ENCODE data around the gene DDX11. TPM values are rescaled to one million over a fixed set of nuclear protein-coding genes. Genes with fewer than 3 reads are reported as not detected.
A peak's percentile ranks its signal among the peaks of the same experiment; 100 is the strongest.
"Not testable (repeated sequence)": the region's sequence is repeated elsewhere in the genome, so short reads cannot be mapped to it uniquely, and the experiment has no call there.

The DDX11 gene
- polyA plus RNA-seq, 3 donors, result 0.61 to 41.2 (median 1.7) TPM

- WGBS (ENCODE audit: insufficient coverage), result 94% methylated on average over 6 of the region's 13 CpGs
- H3K9me3 Mint-ChIP-seq; H2AFZ ChIP-seq (ENCODE audit: insufficient read depth, low read depth, low read length, poor library complexity, severe bottlenecking); H3K27me3 Mint-ChIP-seq (ENCODE audit: low read depth in 3 of 3); H3K4me1 ChIP-seq (ENCODE audit: control insufficient read depth in 1 of 2, insufficient read depth in 2 of 2, low read length in 2 of 2); H3K4me2 ChIP-seq (replicated peaks; ENCODE audit: extremely low read depth, low read length, poor library complexity, severe bottlenecking); intact Hi-C loops (cut with micrococcal nuclease); H3K4me1 Mint-ChIP-seq; H4K20me1 ChIP-seq (ENCODE audit: insufficient read depth, low read length); H3K4me3 ChIP-seq (replicated peaks in 1 of 3; ENCODE audit: low read depth in 2 of 3, low read length in 3 of 3); H3K9me3 ChIP-seq (replicated peaks in 1 of 2; ENCODE audit: control insufficient read depth in 1 of 2, insufficient read depth in 1 of 2, low read length in 2 of 2); DNase-seq; H3K4me3 Mint-ChIP-seq; H3K79me2 ChIP-seq (ENCODE audit: insufficient read depth, low read length); H3K27ac ChIP-seq (ENCODE audit: low read depth in 1 of 2, low read length in 2 of 2); H3K27me3 ChIP-seq (ENCODE audit: control insufficient read depth in 2 of 2, insufficient read depth in 2 of 2, low read length in 2 of 2); H3K9ac ChIP-seq (ENCODE audit: insufficient read depth, low read length, poor library complexity, severe bottlenecking): not testable (repeated sequence)
- H3K36me3 Mint-ChIP-seq, result peaks cover 32 to 48% of the 10 kb centered on the region in 2 donors
- peaks cover 23 to 71% of the 10 kb centered on the region in 2 donors for H3K36me3 ChIP-seq (replicated peaks in 1 of 2; ENCODE audit: control insufficient read depth in 1 of 2, insufficient read depth in 2 of 2, low read length in 2 of 2)
- H3K27ac Mint-ChIP-seq, result peak overlapping the region in 2 of 7 donors; percentile 66 to 67
Observed at GRCh38 chr12:31084241-31084640, 10.6 kb downstream of the DDX11 start.

- intact Hi-C loops (cut with micrococcal nuclease); H3K4me3 Mint-ChIP-seq; H4K20me1 ChIP-seq (ENCODE audit: insufficient read depth, low read length); H2AFZ ChIP-seq (ENCODE audit: insufficient read depth, low read depth, low read length, poor library complexity, severe bottlenecking); H3K9me3 ChIP-seq (replicated peaks in 1 of 2; ENCODE audit: control insufficient read depth in 1 of 2, insufficient read depth in 1 of 2, low read length in 2 of 2); H3K27ac Mint-ChIP-seq; H3K27ac ChIP-seq (ENCODE audit: low read depth in 1 of 2, low read length in 2 of 2); H3K4me2 ChIP-seq (replicated peaks; ENCODE audit: extremely low read depth, low read length, poor library complexity, severe bottlenecking); H3K27me3 ChIP-seq (ENCODE audit: control insufficient read depth in 2 of 2, insufficient read depth in 2 of 2, low read length in 2 of 2); H3K4me3 ChIP-seq (replicated peaks in 1 of 3; ENCODE audit: low read depth in 2 of 3, low read length in 3 of 3); H3K9ac ChIP-seq (ENCODE audit: insufficient read depth, low read length, poor library complexity, severe bottlenecking); H3K27me3 Mint-ChIP-seq (ENCODE audit: low read depth in 3 of 3); H3K4me1 Mint-ChIP-seq; H3K4me1 ChIP-seq (ENCODE audit: control insufficient read depth in 1 of 2, insufficient read depth in 2 of 2, low read length in 2 of 2); H3K9me3 Mint-ChIP-seq; H3K79me2 ChIP-seq (ENCODE audit: insufficient read depth, low read length); DNase-seq: not testable (repeated sequence)
- H3K36me3 Mint-ChIP-seq, result peaks cover 29 to 51% of the 10 kb centered on the region in 2 donors
- H3K36me3 ChIP-seq (replicated peaks in 1 of 2; ENCODE audit: control insufficient read depth in 1 of 2, insufficient read depth in 2 of 2, low read length in 2 of 2), result peaks cover 30 to 79% of the 10 kb centered on the region in 2 donors
- no CpG with 5 or more reads among the region's 11 CpGs for WGBS (ENCODE audit: insufficient coverage)
Observed at GRCh38 chr12:31086032-31086431, 12.4 kb downstream of the DDX11 start.

GRCh38 chr12:31087486-31087885 lies 13.8 kb downstream of the DDX11 start:
- H3K4me3 Mint-ChIP-seq; H3K27ac ChIP-seq (ENCODE audit: low read depth in 1 of 2, low read length in 2 of 2); H4K20me1 ChIP-seq (ENCODE audit: insufficient read depth, low read length); H3K79me2 ChIP-seq (ENCODE audit: insufficient read depth, low read length); H2AFZ ChIP-seq (ENCODE audit: insufficient read depth, low read depth, low read length, poor library complexity, severe bottlenecking); H3K9me3 ChIP-seq (replicated peaks in 1 of 2; ENCODE audit: control insufficient read depth in 1 of 2, insufficient read depth in 1 of 2, low read length in 2 of 2); H3K27me3 ChIP-seq (ENCODE audit: control insufficient read depth in 2 of 2, insufficient read depth in 2 of 2, low read length in 2 of 2); DNase-seq; H3K4me1 Mint-ChIP-seq; H3K4me2 ChIP-seq (replicated peaks; ENCODE audit: extremely low read depth, low read length, poor library complexity, severe bottlenecking); H3K4me1 ChIP-seq (ENCODE audit: control insufficient read depth in 1 of 2, insufficient read depth in 2 of 2, low read length in 2 of 2); H3K9ac ChIP-seq (ENCODE audit: insufficient read depth, low read length, poor library complexity, severe bottlenecking); H3K9me3 Mint-ChIP-seq; intact Hi-C loops (cut with micrococcal nuclease); H3K27ac Mint-ChIP-seq; H3K4me3 ChIP-seq (replicated peaks in 1 of 3; ENCODE audit: low read depth in 2 of 3, low read length in 3 of 3); H3K27me3 Mint-ChIP-seq (ENCODE audit: low read depth in 3 of 3): not testable (repeated sequence)
- H3K36me3 Mint-ChIP-seq, result peaks cover 33 to 57% of the 10 kb centered on the region in 2 donors
- peaks cover 38 to 84% of the 10 kb centered on the region in 2 donors for H3K36me3 ChIP-seq (replicated peaks in 1 of 2; ENCODE audit: control insufficient read depth in 1 of 2, insufficient read depth in 2 of 2, low read length in 2 of 2)
- WGBS (ENCODE audit: insufficient coverage), result no CpG with 5 or more reads among the region's 8 CpGs

- intact Hi-C loops (cut with micrococcal nuclease); H3K27ac Mint-ChIP-seq; H4K20me1 ChIP-seq (ENCODE audit: insufficient read depth, low read length); H3K4me3 ChIP-seq (replicated peaks in 1 of 3; ENCODE audit: low read depth in 2 of 3, low read length in 3 of 3); H3K9me3 ChIP-seq (replicated peaks in 1 of 2; ENCODE audit: control insufficient read depth in 1 of 2, insufficient read depth in 1 of 2, low read length in 2 of 2); H3K27me3 ChIP-seq (ENCODE audit: control insufficient read depth in 2 of 2, insufficient read depth in 2 of 2, low read length in 2 of 2); H3K27me3 Mint-ChIP-seq (ENCODE audit: low read depth in 3 of 3); H3K4me1 Mint-ChIP-seq; H2AFZ ChIP-seq (ENCODE audit: insufficient read depth, low read depth, low read length, poor library complexity, severe bottlenecking); H3K9me3 Mint-ChIP-seq; H3K4me2 ChIP-seq (replicated peaks; ENCODE audit: extremely low read depth, low read length, poor library complexity, severe bottlenecking); H3K4me3 Mint-ChIP-seq; H3K79me2 ChIP-seq (ENCODE audit: insufficient read depth, low read length); DNase-seq; H3K9ac ChIP-seq (ENCODE audit: insufficient read depth, low read length, poor library complexity, severe bottlenecking); H3K27ac ChIP-seq (ENCODE audit: low read depth in 1 of 2, low read length in 2 of 2); H3K4me1 ChIP-seq (ENCODE audit: control insufficient read depth in 1 of 2, insufficient read depth in 2 of 2, low read length in 2 of 2): not testable (repeated sequence)
- peaks cover 34 to 58% of the 10 kb centered on the region in 2 donors for H3K36me3 Mint-ChIP-seq
- H3K36me3 ChIP-seq (replicated peaks in 1 of 2; ENCODE audit: control insufficient read depth in 1 of 2, insufficient read depth in 2 of 2, low read length in 2 of 2), result peaks cover 40 to 81% of the 10 kb centered on the region in 2 donors
- 89% methylated on average over 1 of the region's 2 CpGs for WGBS (ENCODE audit: insufficient coverage)
Observed at GRCh38 chr12:31087956-31088355, 14.3 kb downstream of the DDX11 start.

Measured in CD14-positive monocyte (primary cell).